Heart right ventricle (tissue), 16 donors: ENCODE data around the gene ANKRD13D. TPM values are rescaled to one million over a fixed set of nuclear protein-coding genes. Genes with fewer than 3 reads are reported as not detected.

ENCODE experiments used
- ATAC-seq, 8 donors: fragments of 200-7000 bp; cut with Tn5 transposase; one replicate each; pipeline ENCODE4 v1.9.1; 2020; ENCODE audit warnings: mild to moderate bottlenecking in 8 of 8, moderate library complexity in 8 of 8, moderate number of reproducible peaks in 1 of 8
- DNase-seq, 2 donors: peaks; one replicate each; pipeline ENCODE4 v3.0.0-alpha.2; 2020
- H3K27ac ChIP-seq, 10 donors: fragments of 200-600 bp; sonication (generic) in 2 of 10; one replicate each; pipeline versions ENCODE4 v1.5.0 to v1.8.0; 2020 to 2022; ENCODE audit warnings: mild to moderate bottlenecking in 3 of 10
- H3K27me3 ChIP-seq, 7 donors: fragments of 200-600 bp; one replicate each; pipeline ENCODE4 v1.8.0; 2021 to 2022; ENCODE audit warnings: mild to moderate bottlenecking in 2 of 7
- H3K36me3 ChIP-seq, 9 donors: fragments of 200-600 bp; sonication (generic) in 1 of 9; one replicate each; pipeline versions ENCODE4 v1.5.0 to v1.8.0; 2020 to 2022; ENCODE audit warnings: mild to moderate bottlenecking in 2 of 9
- H3K4me1 ChIP-seq, 9 donors: fragments of 200-600 bp; sonication (generic) in 1 of 9; one replicate each; pipeline versions ENCODE4 v1.5.0 to v1.8.0; 2020 to 2022; ENCODE audit warnings: mild to moderate bottlenecking in 4 of 9
- H3K4me3 ChIP-seq, 10 donors: fragments of 200-600 bp; sonication (generic) in 2 of 10; one replicate each; pipeline versions ENCODE4 v1.5.0 to v1.8.0; 2020 to 2022; ENCODE audit warnings: mild to moderate bottlenecking in 7 of 10, moderate library complexity in 2 of 10
- H3K9me3 ChIP-seq, 11 donors: fragments of 200-600 bp in 10 of 11; sonication (generic) in 2 of 11; one replicate each; pipeline versions ENCODE4 v1.5.0 to v1.8.0; 2013 to 2022; ENCODE audit warnings: mild to moderate bottlenecking in 2 of 11, control low read depth in 1 of 11, moderate library complexity in 1 of 11
- WGBS, 2 donors: extraction: QIAGEN DNeasy Blood & Tissue Kit; methylation state at CpG; one replicate each; pipeline ENCODE4 v1.1.7; 2013; ENCODE audit warnings: inconsistent platforms in 1 of 2; 5-methylcytosine and 5-hydroxymethylcytosine counted together
- intact Hi-C, 10 donors: fragments of 100-400 bp; cut with DNase I; formaldehyde crosslinking; loops; one replicate each; pipeline versions ENCODE4 v1.11.1 to v1.14.2; 2022
- polyA plus RNA-seq, 2 donors: library from polyadenylated mRNA; stranded (reverse); fragments of 200-250 nt; gene quantifications; one replicate each; pipeline ENCODE4 v1.2.3, GENCODE V29; 2013
- total RNA-seq, 10 donors: library from RNA; stranded (reverse); fragmentation: NEBNext Ultra II Directional in 3 of 10; extraction: Animal tissue kit (Norgen Biotek cat#: 25700) in 3 of 10; gene quantifications; one replicate each; pipeline versions ENCODE4 v1.2.1 to v1.2.4, GENCODE V29; 2021 to 2023
- TF ChIP-seq, protein P1 (sequence below), 9 donors: fragments of 200-600 bp; sonication (generic) in 2 of 9; IDR thresholded peaks; one replicate each; pipeline versions ENCODE4 v1.5.0 to v1.8.0; 2021 to 2022; ENCODE audit warnings: antibody characterized with exemption in 9 of 9, mild to moderate bottlenecking in 5 of 9, moderate library complexity in 1 of 9
- donor health status: Arrhythmogenic right ventricular cardiomyopathy.
- donor health status: ischemic (EF 13 %, LVEDD 7.1; RV severe dilation, severe dysfunction).
- donor health status: healthy with polysubstance abuse.
- donor health status: DM: no; HTN: yes; CAD: no.
- donor health status: DM: no; HTN: no; CAD: no.
- donor health status: ischemic (EF 25% LVEDD 6.9; RV normal size, moderate dysfunction).
- donor health status: ischemic (EF 25% LVEDD 5.7; RV mildly dilated, moderate dysfunction).
- donor health status: healthy.
- donor health status: DM: yes; HTN: yes; CAD: no.
- donor health status: Ischemic cardiomyopathy.
- donor health status: ischemic (EF 35%, LVEDD 5.7; RV mildly dilated, moderate dysfunction).
- donor health status: nonischemic (EF 11% LVEDD 7.7; RV severe dilation, severe dysfunction).
- donor health status: DM: yes; HTN: yes; CAD: no.
- donor health status: PGD.
- donor health status: ischemic (EF 29% LVEDD 5.4; RV normal size, mild dysfunction).
- donor health status: nonischemic (EF 23%, LVEDD 6.1; RV moderate dilation, normal function).

Gene ANKRD13D
- total and polyA plus RNA-seq, 12 donors: 7.9 to 39.4 (median 13.3) TPM

DNA sequence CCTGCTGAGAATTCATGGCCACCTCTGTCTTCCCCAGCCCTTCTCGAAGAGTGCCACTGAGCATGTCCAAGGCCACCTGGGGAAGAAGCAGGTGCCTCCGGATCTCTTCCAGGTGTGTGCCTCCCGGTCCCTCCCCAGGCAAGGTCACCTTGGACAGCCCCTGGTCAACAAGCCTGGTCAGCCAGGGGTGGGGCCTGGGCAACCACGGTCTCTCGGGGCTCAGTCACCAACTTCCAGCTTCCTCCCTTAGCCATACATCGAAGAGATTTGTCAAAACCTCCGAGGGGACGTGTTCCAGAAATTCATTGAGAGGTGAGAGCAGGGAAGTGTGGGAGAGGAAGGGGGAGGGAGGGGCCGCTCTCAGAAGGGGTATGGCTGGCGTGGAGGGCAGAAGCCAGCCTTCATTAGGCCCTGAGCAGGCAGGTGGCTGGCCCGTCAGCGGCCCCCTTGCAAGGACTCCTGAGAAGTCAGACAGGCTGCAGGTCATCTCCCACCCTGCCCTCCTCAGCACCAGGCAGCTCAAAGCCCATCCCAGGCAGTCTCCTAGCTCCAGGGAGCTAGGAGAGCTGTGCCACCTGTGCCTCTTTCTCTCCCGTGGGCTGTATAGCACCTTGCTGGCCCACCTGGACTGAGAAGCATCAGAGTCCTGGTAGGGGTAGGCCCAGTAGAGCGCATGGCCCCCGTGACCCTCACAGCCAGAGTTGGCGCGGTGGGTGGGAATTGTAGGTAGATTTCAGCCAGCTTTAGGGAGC is 9.3 kb upstream of the ANKRD13D start:
- no peaks in the 10 kb centered on the region for H3K27me3 ChIP-seq
- H3K27ac ChIP-seq: peak overlapping the region in 7 of 10 donors; percentile 46 to 98 (median 91)
- no peaks in the 10 kb centered on the region for H3K9me3 ChIP-seq
- intact Hi-C loops: no loop called here
- DNase-seq (peak in 1 of 2 donors; percentile 10), ATAC-seq (no peak)
- peaks cover 19 to 84% (median 54%) of the 10 kb centered on the region in 9 donors for H3K36me3 ChIP-seq
- no peak overlapping the region for H3K4me3 ChIP-seq
- H3K4me1 ChIP-seq: peaks cover 27 to 98% (median 49%) of the 10 kb centered on the region in 9 donors
- TF ChIP-seq, protein P1, sequence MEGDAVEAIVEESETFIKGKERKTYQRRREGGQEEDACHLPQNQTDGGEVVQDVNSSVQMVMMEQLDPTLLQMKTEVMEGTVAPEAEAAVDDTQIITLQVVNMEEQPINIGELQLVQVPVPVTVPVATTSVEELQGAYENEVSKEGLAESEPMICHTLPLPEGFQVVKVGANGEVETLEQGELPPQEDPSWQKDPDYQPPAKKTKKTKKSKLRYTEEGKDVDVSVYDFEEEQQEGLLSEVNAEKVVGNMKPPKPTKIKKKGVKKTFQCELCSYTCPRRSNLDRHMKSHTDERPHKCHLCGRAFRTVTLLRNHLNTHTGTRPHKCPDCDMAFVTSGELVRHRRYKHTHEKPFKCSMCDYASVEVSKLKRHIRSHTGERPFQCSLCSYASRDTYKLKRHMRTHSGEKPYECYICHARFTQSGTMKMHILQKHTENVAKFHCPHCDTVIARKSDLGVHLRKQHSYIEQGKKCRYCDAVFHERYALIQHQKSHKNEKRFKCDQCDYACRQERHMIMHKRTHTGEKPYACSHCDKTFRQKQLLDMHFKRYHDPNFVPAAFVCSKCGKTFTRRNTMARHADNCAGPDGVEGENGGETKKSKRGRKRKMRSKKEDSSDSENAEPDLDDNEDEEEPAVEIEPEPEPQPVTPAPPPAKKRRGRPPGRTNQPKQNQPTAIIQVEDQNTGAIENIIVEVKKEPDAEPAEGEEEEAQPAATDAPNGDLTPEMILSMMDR (IDR thresholded peaks at IDR 0.05): no peak
- WGBS, 2 donors: 81 to 84% methylated on average over 17 of the region's 17 CpGs

DNA sequence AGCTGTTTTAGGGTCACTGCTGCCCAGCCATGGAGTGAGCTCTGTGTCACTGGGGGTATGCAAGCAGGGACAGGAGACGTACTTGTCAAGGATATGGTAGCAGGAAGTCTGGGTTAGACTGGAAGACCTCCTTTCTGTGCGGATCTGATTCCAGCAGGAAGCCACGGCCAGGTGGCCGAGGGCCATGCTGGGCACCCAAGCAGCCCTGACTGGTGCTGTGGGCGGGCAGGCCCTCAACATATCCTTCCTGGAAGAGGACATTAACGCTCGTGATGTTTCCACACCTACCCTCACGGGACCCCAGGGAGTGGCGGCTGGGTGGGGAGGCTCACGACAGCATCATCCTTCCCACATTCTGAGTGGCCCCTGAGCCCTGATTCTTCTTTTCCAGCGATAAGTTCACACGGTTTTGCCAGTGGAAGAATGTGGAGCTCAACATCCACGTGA is 8.7 kb upstream of the ANKRD13D start:
- Histone ChIP-seq H3K4me1 (peaks cover 21 to 98% (median 43%) of the 10 kb centered on the region in 9 donors), H3K27me3 (no peaks in the 10 kb centered on the region), H3K27ac (peak overlapping the region in 6 of 10 donors; percentile 39 to 98 (median 76)), H3K4me3 (no peak overlapping the region), H3K9me3 (no peaks in the 10 kb centered on the region), H3K36me3 (peaks cover 23 to 84% (median 60%) of the 10 kb centered on the region in 9 donors)
- intact Hi-C loops: no loop called here
- WGBS, 2 donors: 67 to 72% methylated on average over 13 of the region's 13 CpGs
- DNase-seq: no peak
- TF ChIP-seq, protein P1 (IDR thresholded peaks at IDR 0.05): no peak
- ATAC-seq: no peak

DNA sequence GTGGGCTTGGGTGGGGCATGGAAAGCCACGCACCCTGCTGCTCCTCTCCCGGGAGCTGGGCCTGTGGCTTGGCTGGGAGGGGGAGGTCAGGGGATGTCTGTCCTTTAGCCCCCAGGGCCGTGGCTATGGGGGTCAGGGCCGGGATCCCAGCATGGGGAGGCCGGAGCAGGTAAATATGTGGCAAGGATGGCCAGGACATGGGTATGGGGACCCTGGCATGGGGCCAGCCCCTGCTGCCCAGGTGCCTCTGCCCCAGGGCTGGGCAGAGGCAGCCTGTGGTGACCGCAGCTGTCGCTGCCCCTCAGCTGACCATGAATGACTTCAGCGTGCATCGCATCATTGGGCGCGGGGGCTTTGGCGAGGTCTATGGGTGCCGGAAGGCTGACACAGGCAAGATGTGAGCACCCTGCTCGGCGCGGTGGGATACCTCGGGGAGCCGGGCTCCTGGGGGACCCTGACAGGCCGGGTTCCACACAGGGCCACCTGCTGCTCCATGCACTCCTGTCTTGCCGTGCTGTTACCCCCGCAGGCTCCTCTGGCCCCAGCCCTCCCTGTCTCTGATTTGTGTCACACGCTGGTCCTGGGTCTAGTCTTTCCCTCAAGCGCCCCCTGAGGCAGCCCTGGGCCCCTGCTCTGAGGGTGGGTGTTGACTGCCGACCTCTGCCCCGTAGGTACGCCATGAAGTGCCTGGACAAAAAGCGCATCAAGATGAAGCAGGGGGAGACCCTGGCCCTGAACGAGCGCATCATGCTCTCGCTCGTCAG is 8.1 kb upstream of the ANKRD13D start:
- WGBS, 2 donors: 94 to 95% methylated on average over 31 of the region's 31 CpGs
- Histone ChIP-seq H3K27me3 (no peaks in the 10 kb centered on the region), H3K4me3 (no peak overlapping the region), H3K9me3 (no peaks in the 10 kb centered on the region), H3K27ac (peak overlapping the region in 5 of 10 donors; percentile 39 to 98 (median 64)), H3K4me1 (peaks cover 15 to 98% (median 37%) of the 10 kb centered on the region in 9 donors), H3K36me3 (peaks cover 27 to 84% (median 66%) of the 10 kb centered on the region in 9 donors)
- DNase-seq (peak in 1 of 2 donors; percentile 16), ATAC-seq (no peak)
- TF ChIP-seq, protein P1 (IDR thresholded peaks at IDR 0.05): no peak
- intact Hi-C loops: no loop called here

DNA sequence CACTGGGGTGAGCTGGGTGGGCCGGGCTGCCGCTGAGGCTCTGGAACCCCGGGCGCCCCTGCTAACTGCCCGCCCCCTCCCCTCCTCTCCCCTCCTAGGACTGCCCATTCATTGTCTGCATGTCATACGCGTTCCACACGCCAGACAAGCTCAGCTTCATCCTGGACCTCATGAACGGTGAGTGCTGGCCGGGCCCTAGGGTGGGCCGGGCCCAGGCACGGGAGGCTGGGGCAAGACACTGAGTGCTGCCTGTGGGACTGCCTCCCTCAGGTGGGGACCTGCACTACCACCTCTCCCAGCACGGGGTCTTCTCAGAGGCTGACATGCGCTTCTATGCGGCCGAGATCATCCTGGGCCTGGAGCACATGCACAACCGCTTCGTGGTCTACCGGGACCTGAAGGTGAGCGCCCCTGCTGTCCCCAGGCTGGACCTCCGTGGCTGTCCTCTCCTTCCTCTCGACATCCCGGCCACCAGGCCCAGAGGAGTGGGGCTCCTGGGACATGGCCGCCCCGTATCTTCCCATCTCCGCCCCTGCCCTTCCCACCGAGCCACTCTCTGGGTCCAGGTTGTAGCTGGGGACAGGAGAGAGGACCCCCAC is 7.5 kb upstream of the ANKRD13D start:
- Histone ChIP-seq H3K36me3 (peaks cover 27 to 90% (median 68%) of the 10 kb centered on the region in 9 donors), H3K9me3 (no peaks in the 10 kb centered on the region), H3K4me1 (peaks cover 12 to 98% (median 34%) of the 10 kb centered on the region in 9 donors), H3K27ac (peak overlapping the region in 3 of 10 donors; percentile 15 to 98 (median 36)), H3K4me3 (no peak overlapping the region), H3K27me3 (no peaks in the 10 kb centered on the region)
- DNase-seq (no peak), ATAC-seq (no peak)
- intact Hi-C loops: no loop called here
- TF ChIP-seq, protein P1 (IDR thresholded peaks at IDR 0.05): no peak
- WGBS, 2 donors: 92 to 93% methylated on average over 26 to 27 of the region's 27 CpGs
